ENCODE data around the gene LRRC1.

The LRRC1 gene

DNA sequence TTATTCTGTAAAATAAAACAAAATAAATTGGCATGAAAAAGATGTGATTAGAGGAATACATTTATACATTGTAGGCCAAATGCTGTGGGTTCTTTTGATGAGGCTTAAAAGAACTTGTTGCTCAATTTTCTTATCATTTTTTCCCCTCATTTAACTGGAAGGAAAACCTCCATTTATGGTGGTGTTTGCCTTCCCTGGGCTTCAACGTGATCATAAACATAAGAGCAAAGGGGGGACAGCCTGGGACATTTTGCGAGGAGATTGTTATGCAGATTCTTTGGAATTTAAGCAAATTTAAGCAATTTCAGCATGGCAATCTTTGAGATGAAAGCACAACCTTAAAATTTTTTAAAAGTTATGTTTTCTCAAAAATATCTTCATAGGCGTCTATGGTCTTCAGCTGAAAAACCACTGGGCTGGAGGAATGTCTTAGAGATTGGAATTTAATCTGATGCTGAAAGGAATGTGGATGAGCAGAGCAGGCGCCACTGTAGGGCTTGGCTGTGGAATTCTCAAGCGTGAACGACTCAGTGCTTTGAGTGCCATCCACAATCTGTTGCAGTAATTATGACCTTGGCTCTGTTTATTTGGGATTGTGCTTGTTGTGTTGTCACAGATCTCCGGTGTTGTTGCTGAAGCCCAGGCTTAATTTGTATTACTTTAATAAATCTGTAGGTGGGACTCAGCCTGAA lies 167.0 kb downstream of the LRRC1 start:
- DNase-seq (ENCODE audit: low read depth in 2 of 2), result peak in 1 of 2 experiments; percentile 19

DNA sequence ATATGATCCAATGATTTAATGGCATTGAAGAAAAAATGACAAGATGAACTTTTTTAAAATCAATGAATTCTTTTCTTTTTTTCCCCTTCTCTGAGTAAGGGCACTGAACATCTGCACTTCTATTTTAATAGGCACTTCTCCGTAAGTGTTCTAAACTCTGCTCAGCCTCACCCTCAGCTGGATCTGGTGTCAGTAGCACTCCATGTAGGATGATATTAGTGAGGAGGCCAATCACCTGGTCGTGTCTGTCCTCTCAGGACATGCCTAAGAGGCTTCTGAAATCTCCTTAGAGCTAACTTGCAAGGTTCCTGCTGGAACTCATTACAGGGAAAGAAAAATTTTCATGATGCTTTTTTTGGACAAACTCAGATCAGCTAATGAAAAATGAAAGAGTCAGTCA lies 167.8 kb downstream of the LRRC1 start:
- no peak for DNase-seq (ENCODE audit: low read depth in 2 of 2)

DNA sequence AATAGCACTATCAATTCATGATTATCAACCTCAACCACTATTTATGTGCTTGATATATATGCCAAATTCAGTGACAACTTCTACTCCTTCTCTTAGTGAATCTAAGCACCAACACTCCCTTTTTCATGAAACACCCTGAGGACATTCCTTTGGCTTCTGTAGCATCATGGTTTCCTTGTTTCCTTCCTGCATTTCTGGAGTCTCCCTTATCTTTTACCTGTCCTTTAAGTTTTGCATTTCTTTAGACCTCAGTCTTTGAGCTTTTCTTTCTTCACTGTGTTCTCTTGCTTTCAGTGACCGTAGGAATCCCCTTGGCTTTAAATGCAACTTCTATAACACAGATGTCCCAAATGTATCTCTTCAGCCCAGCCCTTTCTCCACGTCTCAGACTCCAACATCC lies 172.6 kb downstream of the LRRC1 start:
- DNase-seq (ENCODE audit: low read depth in 2 of 2), result no peak
